Measurements from ENCODE around the gene GPR176.

Gene GPR176

DNA sequence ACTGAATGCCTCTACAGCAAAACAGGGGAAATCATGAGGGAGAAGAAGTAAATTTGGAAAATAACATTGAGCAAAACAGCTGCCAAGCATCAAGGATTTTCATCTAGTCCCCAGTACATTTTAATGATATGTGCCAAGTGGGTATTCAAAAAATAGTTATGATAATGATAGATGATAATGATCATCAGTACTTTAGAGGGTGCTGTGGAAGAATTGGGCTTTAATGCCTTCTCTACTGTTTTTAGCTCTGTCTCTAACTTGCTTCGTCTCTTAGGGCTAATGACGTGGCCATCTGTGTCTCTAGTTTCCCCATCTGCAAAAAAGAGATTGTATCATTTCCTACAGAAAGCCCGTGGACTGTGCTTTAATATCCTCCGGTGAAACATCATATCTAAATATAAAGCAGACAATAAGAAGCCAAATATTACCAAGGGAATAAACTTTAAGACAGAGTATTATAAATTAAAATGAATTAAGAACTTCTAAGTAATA, 127.2 kb downstream of the GPR176 start:
- TF ChIP-seq, protein P1, sequence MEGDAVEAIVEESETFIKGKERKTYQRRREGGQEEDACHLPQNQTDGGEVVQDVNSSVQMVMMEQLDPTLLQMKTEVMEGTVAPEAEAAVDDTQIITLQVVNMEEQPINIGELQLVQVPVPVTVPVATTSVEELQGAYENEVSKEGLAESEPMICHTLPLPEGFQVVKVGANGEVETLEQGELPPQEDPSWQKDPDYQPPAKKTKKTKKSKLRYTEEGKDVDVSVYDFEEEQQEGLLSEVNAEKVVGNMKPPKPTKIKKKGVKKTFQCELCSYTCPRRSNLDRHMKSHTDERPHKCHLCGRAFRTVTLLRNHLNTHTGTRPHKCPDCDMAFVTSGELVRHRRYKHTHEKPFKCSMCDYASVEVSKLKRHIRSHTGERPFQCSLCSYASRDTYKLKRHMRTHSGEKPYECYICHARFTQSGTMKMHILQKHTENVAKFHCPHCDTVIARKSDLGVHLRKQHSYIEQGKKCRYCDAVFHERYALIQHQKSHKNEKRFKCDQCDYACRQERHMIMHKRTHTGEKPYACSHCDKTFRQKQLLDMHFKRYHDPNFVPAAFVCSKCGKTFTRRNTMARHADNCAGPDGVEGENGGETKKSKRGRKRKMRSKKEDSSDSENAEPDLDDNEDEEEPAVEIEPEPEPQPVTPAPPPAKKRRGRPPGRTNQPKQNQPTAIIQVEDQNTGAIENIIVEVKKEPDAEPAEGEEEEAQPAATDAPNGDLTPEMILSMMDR (IDR thresholded peaks at IDR 0.05; ENCODE audit: extremely low read depth, insufficient read depth, missing control alignments), result no peak
- no peak for DNase-seq (ENCODE audit: low spot score)
- in situ Hi-C loops (cut with MboI; ENCODE audit: low pct_unique_long_range_greater_than_20kb, low sequenced_read_pairs, unreplicated experiment), result no loop called here

DNA sequence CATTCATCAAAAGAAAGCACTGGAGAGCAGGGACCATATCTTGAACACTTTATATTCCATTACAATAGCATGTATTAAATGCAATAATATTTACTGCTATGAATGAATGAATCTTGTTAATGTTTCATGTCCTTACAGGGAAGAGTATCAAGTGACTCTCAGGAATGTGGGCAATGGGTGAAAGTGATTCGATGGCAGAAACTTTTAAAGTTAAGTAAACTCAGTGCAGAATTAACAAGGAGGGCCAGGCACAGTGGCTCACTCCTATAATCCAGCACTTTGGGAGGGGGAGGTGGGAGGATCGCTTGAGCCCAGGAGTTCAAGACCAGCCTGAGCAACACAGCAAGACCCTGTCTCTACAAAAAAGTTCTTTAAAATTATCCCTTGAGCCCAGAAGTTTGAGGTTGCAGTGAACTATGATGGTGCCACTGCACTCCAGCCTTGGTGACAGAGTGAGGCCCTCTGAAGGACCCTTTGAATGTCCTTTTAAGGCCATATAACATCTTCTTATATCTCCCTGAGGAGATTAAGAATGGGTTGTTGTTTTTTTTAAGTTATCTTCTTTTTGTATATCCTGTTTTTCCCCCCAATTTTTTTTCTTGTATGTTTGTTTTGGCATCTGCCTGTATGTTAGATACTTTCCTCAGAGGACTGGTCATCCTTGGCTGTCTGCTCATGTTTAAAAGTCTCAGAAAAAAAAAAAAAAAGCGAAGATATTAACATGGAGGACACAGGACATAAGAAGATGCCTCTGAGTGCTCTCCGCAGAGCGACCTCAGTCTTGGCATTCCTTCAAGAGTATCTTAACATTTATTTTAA, 127.8 kb downstream of the GPR176 start:
- TF ChIP-seq, protein P1 (IDR thresholded peaks at IDR 0.05; ENCODE audit: extremely low read depth, insufficient read depth, missing control alignments), result no peak
- in situ Hi-C loops (cut with MboI; ENCODE audit: low pct_unique_long_range_greater_than_20kb, low sequenced_read_pairs, unreplicated experiment), result no loop called here

DNA sequence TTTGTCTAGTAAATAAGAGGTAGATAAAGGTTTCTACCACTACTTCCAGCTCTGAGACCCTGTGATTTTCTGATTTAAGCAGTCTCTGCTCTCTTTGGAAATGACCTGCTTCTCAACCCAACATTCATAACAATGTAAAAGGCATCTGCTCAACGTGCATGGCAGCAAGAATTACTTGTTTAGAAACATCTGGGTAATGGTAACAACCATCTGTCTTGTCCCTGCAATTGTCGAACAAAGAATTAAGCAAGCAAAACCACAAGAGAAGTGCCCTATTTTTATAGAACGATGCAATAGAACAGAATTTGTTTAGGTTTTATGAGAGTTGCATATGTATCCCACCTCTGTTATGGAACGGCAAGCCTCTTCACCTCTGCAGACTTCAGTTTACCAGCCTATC, 130.3 kb downstream of the GPR176 start:
- TF ChIP-seq, protein P1 (IDR thresholded peaks at IDR 0.05; ENCODE audit: extremely low read depth, insufficient read depth, missing control alignments), result no peak
- DNase-seq (ENCODE audit: low spot score), result no peak
- in situ Hi-C loops (cut with MboI; ENCODE audit: low pct_unique_long_range_greater_than_20kb, low sequenced_read_pairs, unreplicated experiment), result no loop called here

More for the DNA sequence above, 127.8 kb downstream of the GPR176 start:
- DNase-seq (ENCODE audit: low spot score), result no peak

DNA sequence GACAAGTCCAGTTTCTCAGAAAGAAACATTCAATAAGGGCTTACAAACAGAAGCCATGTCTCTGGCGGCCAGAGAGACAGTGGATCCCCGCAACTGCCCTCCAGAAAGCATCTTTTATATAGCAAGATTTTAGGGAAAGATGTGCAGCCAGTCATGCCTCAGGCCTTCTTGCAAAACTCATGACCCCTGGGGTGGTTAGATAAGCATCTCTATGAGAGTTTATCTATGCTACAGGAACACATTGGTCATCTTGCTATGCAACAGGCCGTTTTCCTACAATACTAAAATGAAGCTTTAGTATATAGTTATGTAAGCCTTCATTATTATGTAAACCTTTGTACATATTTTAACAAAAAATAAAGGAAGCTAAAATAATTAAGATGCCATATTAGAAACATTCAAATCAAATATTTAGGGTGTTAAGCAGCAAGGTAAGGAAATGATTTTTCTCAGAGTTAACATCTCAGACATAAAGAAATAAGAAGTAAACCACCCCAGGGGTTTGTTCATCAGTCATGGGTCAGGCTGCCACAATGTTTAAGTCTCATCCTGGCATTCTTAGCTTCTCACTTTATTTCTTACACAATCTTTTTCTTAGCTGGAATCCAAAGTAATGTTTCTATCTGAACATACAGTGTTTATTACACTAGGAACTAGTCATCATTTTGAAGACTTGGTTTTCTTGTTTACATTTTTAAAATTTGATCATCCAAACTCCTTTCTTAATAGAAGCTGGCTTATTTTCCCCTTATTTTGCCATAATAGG, 131.1 kb downstream of the GPR176 start:
- TF ChIP-seq, protein P1 (IDR thresholded peaks at IDR 0.05; ENCODE audit: extremely low read depth, insufficient read depth, missing control alignments), result no peak
- in situ Hi-C loops (cut with MboI; ENCODE audit: low pct_unique_long_range_greater_than_20kb, low sequenced_read_pairs, unreplicated experiment), result no loop called here
- no peak for DNase-seq (ENCODE audit: low spot score)

DNA sequence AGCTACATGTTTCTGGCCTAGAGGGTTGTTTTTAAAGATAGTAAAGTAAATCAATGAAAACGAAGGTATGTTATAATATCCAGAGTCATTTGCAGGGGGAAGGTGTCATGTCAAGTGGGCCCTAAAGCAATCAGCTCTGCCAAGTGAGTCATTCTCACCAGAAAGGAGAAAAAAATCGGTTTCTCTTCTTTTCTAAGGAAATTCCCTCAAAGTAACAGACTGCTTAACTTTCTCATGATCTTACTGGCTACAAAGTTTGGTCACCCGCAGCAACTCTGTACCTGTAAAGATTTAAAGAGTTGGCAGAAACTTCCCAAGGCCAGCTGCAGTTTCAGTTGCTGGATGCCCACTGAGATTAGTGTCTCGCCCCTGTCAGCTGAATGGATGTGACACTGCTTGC, 132.0 kb downstream of the GPR176 start:
- TF ChIP-seq, protein P1 (IDR thresholded peaks at IDR 0.05; ENCODE audit: extremely low read depth, insufficient read depth, missing control alignments), result no peak
- in situ Hi-C loops (cut with MboI; ENCODE audit: low pct_unique_long_range_greater_than_20kb, low sequenced_read_pairs, unreplicated experiment), result no loop called here
- DNase-seq (ENCODE audit: low spot score), result peak; percentile 54

DNA sequence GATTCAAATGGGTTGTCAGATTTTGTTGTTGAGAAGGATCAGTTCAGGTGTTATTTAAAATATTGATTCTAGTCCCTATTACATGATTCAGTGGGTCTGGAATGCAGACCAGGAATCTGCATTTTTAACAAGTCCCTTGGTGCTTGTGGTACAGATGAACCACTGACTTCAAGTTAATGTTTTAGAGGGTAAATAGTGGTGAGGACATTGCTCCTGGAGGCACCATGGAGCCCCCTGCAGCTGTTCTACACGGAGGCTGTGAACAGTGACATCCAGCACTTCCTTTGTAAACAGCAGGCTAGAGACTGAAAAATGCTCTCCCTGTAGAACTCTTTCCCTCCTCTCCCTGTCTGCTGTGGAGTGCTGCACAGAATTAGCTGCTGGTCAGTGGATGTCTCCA, 132.6 kb downstream of the GPR176 start:
- TF ChIP-seq, protein P1 (IDR thresholded peaks at IDR 0.05; ENCODE audit: extremely low read depth, insufficient read depth, missing control alignments), result no peak
- no peak for DNase-seq (ENCODE audit: low spot score)
- in situ Hi-C loops (cut with MboI; ENCODE audit: low pct_unique_long_range_greater_than_20kb, low sequenced_read_pairs, unreplicated experiment), result no loop called here
